GM21423 (cell line): ENCODE data around the gene HTR1D.
"Not testable (repeated sequence)": the region's sequence is repeated elsewhere in the genome, so short reads cannot be mapped to it uniquely, and the experiment has no call there.

Source experiments
- ATAC-seq: cut with Tn5 transposase; IDR thresholded peaks from one replicate; pipeline ENCODE4 v1.9.1; 2021; ENCODE audit warnings: mild to moderate bottlenecking, moderate library complexity; ENCODE audit not compliant: unreplicated experiment

Gene HTR1D, protein sequence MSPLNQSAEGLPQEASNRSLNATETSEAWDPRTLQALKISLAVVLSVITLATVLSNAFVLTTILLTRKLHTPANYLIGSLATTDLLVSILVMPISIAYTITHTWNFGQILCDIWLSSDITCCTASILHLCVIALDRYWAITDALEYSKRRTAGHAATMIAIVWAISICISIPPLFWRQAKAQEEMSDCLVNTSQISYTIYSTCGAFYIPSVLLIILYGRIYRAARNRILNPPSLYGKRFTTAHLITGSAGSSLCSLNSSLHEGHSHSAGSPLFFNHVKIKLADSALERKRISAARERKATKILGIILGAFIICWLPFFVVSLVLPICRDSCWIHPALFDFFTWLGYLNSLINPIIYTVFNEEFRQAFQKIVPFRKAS

DNA sequence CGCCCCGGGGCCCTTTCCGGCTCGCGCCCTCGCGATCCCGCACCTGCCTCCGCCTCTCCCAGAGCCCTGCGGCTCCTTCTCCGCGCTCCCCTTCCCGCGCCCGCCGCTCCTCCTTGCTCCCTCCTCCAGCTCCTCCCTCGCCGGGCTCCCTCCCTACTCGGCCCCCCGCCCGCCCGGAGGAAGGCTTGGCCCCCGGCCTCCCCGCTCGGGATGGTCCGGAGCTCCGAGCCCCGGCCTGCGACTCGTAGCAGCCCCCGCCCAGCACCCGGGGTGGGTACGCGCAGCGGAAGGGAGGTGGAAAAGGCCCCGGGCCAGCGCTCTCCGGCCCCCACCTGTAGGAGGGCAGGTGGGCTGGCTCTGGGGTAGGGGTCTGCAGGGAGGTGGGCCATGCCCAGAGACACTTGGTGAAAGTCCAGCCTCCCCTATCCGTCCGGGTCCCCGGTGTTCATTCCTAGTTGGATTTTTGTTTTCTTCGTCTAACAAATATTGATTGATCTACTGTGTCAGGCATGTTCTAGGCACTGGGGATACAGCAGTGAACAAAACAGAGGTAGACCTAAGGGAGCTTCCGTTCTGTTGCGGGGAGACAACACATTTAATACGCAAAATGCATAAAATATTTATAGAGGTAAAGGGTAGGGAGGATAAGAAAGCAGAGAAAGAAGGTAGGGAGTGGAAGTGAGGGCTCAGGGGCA is at the start of gene HTR1D:
HTR1D (minus strand) TSS at position 82 of the 695 bp plus-strand sequence. CDS start 23,283 bp downstream, outside the sequence.
- ATAC-seq = no peak

DNA sequence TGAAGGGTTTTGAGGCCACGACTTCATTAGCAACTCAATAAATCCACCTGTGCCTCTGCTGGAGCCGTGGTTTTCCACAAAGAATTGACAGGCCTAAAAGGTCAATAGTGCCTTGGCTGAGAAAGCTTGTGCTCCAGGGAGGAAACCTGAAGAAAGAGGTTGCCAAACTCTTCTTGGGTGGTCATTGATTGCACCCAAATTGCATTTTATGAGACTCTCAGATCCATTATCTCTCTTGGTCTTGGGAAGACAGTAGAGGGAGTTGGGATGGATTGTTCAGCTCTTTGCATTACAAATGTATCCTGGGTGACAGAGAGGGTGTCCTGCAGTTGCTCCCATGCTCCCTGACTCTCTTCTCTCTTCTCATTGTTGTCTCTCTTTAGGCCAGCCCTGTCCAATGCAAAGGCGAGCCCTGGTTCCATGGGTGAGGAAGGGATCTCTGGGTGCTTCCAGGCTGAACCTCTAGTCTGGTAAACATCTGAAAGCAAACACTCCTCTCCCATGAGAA is 46.1 kb upstream of the HTR1D start:
- ATAC-seq = no peak

DNA sequence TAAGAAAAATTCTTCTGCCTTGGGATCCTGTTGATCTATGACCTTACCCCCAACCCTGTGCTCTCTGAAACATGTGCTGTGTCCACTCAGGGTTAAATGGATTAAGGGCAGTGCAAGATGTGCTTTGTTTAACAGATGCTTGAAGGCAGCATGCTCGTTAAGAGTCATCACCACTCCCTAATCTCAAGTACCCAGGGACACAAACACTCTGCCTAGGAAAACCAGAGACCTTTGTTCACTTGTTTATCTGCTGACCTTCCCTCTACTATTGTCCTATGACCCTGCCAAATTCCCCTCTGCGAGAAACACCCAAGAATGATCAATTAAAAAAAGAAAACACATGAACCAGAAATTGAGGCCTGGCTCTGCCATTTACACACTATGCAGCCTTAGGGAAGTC is 40.8 kb upstream of the HTR1D start:
- ATAC-seq = not testable (repeated sequence)

DNA sequence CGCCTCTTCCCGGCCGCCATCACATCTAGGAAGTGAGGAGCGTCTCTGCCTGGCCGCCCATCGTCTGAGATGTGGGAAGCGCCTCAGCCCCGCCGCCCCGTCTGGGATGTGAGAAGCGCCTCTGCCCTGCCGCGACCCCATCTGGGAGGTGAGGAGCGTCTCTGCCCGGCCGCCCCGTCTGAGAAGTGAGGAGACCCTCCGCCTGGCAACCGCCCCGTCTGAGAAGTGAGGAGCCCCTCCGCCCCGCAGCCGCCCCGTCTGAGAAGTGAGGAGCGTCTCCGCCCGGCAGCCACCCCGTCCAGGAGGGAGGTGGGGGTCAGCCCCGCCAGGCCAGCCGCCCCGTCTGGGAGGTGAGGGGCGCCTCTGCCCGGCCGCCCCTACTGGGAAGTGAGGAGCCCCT is 40.1 kb upstream of the HTR1D start:
- not testable (repeated sequence) for ATAC-seq

DNA sequence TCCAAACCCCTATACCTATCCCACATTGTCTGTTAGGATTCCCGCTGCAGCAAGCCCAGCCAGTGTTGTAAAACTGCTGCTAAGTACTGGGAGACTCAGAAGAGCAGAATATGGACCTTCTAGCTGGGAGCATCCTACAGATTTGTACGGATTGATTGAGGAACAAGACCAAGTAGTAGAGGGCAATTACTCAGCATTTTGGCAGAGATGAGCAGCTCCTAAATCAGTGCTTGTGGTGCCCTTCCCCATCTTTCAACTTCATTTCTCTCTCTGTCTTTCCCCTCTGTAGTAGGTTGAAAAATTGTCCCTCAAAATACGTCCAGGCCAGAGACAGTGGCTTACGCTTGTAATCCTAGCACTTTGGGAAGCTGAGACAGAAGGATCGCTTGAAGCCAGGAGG is 37.3 kb upstream of the HTR1D start:
- no peak for ATAC-seq

DNA sequence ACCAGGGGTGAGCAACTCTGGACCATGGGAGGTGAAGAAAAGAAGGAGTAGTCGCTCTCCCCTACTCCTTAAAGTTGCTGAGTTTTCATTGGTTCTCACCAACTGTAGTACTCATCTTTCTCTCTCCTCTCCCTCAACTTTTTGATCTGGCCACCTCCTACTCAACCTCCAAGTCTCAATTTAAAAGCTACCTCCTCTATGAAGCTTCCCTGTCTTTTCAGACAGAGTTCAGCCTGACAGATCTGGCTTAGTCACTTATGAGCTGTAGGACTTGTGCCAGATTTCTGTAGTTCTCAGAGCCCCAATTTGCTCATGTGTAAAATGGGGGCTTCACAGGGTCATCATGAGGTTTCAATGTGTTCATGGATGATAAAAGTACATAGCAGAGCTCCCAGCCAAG is 34.5 kb upstream of the HTR1D start:
- ATAC-seq = no peak

DNA sequence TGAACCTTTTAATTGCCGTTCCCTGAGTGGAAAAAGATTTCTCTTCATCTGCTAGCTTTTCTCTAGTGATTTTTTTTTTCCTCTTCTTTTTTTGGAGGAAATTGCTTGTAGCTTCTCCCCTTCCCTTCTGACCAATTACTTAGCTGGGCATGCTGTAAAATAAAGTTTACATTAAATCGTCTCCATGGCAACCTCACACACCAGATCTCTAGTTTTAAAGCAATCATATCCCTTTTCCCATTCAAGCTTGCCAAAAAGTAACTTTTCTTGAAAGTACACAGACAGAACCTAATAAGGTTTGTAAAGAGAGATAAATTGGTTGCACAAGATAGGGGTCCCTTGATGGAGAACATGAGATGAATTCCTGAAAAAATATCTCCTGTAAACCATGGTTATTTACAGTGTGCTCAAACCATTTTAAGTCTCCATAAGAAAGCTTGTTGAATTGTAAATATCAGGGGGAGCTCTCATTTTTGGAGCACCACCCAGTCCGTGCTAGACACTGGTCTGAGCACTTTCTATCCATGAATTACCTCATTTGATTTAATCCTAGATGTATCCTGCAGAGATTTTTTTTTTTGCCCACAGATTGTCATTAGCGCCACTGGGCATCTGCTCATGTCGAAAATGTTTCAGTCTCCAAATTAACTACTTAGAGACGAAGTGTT is 32.6 kb upstream of the HTR1D start:
- no peak for ATAC-seq

DNA sequence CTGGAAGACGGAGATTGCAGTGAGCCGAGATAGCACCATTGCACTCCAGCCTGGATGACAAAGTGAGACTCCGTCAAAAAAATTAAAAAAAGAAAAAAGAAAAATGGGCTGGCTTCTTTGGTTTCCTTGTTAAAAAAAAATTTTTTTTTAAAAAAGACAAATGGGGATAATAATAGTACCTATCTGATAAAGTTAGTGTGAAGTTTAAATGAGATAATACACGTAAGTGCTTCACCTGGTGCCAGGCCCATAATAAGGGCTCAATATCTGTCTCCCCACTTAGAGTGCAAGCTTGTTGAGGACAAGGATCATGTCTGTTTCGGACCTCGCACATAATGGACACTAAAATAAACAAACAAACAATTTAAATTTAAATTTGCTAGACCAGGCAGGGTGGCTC is 30.0 kb upstream of the HTR1D start:
- ATAC-seq = no peak

DNA sequence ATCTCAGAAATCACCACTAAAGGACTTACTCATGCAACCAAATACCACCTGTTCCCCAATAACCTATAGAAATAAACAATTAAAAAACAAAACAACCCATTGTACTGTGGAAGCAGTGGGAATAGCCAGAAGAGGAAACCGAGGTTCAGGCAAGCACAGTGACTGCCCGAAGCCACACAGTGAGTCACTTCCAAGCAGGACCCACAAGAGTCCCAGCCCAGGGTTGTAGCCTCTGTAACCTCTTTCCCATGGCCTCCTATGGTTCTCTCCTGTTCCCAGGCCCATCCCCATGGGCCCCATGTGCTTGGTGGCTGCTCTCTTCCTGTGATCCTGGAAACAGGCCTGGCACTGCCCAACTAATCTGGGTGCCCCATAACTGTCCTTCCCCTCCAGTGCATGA is 29.0 kb upstream of the HTR1D start:
- no peak for ATAC-seq

DNA sequence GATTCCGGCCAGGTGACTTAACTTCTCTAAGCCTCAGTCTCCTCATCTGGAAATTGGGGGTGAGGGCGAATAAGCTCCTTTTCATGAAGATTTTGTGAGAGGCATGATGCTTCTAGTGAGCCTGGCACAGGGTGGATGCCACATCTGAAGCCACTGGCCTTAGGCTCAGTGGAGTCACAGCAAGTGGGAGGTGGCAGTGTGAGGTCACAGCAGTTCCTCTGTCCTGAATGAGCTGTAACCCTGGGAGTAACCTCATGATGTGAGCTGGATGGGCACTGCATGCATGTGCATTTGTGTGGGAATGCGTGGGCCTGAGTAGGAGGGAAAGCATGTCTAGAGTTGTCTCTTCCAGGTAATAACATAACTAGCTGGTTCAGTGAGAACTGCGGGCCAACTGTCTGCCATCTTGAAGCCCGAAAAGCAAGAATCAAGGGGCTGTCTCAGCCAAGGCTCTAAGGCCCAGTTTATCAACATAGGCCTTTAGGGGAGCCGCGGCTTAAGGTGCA is 27.0 kb upstream of the HTR1D start:
- no peak for ATAC-seq

DNA sequence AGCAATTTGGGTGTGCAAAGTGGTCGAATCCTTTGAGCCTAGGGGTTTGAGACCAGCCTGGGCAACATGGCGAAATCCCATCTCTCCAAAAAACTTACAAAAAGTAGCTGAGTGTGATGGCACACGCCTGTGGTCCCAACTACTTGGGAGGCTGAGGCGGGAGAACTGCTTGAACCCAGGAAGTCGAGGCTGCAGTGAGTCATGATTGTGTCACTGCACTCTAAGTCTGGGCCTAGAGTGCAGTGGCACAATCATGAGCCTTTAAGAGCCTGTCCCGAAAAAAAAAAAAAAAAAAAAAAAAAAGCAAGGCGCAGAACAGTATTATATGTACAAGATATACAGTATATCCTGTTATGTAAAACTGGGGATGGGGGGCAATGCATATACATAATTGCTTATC is 25.1 kb upstream of the HTR1D start:
- ATAC-seq = no peak

DNA sequence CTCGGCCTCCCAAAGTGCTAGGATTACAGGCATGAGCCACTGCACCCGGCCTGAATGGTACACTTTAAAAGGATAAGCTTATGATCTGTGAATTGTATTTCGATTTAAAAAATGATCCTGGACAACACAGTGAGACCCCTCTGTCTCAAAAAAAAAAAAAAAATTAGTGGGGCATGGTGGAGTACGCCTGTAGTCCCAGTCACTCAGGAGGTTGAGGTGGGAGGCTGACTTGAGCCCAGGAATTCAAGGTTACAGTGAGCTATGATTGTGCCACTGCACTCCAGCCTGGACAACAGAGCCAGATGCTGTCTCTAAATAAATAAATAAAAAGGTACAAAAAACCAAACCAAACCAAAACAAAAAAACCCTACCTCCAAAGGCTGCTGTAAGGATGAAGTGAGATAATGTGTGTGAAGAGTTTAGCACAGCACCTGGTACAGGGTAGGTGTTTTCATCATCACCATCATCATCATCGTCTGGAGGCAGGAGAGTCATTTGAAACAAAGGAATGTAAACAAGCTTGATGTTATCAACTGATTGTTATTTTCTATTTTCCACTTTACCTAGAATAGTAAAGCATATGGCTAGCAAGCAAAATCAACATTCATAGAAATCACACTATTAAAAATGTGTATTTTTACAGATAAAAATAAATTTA is 22.5 kb upstream of the HTR1D start:
- no peak for ATAC-seq

DNA sequence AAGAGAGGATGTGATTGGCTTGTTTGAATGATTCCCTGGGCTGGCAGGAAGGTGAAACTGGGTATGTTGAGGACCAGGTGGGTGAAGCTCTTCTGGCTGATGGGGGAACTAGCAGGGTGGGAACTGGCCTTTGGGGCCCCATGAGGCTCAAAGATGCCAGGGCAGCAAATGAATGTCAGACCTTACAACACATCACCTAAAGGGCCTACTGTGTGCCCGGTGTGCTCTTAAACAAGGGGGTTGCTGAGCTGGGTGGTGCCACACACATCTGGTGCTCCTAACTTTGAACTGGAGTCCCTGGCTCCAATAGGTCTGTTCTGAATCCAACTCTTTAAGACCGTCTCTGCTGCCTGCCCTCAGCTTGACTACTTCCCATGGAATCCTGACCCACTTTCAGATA is 21.3 kb upstream of the HTR1D start:
- no peak for ATAC-seq

DNA sequence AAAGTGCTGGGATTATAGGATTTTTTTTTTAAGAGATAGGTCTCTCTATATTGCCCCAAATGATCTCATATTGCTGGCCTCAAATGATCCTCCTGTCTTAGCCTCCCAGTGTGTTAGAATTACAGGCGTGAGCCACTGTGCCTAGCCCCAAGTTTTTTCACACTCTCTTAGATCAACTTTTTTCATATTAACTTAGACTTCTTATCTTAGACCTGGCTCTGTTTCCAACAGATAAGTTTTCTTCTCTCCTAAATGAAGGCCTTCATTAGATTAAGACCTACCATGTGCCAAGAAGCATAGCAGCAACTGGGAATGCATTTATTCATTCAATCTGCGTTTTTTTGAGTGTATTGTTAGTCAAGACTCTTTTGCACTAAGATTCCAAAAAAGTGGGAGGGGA is 20.2 kb upstream of the HTR1D start:
- ATAC-seq = no peak

DNA sequence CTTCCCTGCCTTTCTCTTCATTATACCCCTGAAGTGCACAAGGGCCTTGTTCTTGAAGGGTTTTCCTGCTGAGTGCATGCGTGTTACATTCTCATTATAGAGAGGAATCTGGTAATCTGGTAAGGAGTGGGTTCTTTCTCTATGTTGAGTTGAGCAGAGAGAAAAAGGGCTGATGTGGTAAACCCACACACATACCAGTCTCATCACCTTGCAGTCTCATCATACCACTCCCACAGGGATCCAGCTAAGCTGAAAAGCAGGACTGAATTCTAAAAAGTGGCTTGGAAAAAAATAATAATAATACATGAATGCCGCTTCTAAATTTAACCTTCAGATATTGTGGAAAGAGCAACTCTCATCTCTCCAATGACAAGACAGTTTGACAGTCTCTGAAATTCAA is 10.5 kb upstream of the HTR1D start:
- ATAC-seq = no peak

DNA sequence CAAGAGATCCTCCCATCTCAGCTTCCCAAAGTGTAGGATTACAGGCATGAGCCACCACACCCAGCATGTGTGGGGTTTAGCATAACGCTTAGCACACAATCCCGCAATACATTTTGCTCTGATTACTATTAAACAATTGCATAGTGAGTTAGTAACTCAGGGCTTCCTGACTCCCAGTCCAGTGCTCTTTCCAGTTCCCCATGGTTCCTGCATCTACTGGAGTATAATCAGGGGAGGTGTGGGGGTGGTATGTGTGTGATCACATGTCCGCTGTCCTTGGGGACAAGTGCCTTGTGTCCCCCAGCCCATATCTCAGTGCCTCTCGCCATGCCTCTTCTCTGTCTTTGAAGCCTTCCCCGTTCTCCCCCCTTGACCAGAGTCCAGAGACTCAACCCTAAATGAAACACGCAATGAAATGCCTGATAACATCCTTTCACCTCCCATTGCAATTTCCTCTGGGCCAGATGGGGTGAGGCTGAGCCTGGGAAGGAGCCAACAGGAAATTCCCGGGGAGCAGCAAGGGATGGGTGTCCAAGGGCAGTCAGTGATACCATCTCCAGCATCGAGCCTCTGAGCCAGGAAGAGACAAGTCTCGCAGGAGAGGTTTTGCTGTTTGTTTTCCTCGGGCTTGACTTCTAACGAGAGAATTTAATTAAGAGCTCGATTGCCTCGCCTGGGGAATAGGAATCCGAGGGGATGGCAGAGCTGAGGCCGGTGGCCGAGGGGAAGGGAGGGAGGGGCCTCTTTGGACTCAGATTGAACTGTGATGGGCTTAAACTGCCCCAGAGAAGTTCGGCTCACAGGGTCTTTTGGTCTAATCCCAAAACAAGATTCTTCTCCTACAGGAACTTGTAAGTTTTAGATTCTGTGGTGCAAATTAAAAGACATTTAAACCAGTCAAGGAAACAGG is 7.7 kb upstream of the HTR1D start:
- ATAC-seq = no peak

DNA sequence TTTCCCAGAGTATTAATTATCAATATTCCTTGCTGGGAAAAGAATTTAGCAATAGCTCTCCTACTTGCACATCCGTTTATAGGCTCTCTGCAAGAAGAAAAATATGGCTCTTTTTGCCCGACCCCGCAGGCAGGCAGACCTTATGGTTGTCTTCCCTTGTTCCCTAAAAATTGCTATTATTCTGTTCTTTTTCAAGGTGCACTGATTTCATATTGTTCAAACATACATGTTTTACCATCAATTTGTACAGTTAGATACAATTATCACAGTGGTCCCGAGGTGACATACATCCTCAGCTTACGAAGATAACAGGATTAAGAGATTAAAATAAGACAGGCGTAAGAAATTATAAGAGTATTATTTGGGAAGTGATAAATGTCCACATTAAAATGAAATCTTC is 6.7 kb upstream of the HTR1D start:
- ATAC-seq = not testable (repeated sequence)

DNA sequence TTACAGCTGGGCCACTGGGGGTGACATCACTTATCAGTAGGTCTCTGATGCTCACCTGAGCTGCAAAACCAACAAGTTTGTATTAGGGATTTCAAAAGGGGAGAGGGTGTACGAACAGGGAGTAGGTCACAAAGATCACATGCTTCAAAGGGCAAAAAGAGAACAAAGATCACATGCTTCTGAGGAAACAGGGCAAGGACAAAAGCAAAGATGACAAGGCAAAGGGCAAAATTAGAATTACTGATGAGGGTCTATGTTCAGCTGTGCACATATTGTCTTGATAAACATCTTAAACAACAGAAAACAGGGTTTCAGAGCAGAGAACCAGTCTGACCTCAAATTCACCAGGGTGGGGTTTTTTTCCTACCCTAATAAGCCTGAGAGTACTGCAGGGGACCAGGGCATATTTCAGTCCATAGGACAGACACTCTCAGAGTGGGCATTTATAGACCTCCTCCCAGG is 6.2 kb upstream of the HTR1D start:
- ATAC-seq = not testable (repeated sequence)

DNA sequence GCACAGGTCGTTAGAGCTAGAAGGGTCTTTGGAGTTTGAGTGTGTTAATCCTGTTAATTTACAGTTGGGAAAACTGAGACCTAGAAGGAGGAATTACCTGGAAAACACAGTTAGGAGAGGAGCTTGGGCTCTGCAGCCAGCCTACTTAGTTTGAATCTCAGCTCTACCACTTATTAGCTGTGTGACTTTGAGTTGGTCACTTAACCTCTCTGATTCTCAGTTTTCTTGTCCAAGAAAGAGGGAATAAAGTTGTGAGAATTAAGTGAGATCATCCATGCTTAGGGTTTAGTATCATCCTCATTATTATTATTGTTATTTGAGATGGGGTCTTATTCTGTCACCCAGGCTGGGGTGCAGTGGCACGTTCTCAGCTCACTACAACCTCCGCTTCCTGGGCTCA is 5.4 kb upstream of the HTR1D start:
- no peak for ATAC-seq

DNA sequence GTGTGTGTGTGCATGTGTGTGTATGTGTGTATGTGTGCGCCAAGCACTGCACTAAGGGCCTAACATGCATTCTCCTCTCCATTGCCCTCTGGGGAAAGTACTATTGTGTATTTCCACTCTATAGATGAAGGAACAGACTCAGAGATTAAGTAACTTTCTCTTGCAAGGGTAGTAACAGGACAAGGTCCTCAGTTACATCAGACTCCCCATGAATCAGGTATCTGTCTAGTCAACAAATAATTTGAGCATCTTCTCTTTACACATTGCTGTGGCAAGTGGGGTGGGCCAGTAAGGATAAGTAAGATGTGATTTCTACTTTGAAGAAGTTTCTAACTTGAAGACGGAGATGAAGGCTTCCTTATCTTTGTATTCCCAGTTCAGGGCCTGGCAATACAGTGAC is 5.0 kb upstream of the HTR1D start:
- no peak for ATAC-seq
